Kidney (tissue), 14 donors: ENCODE results near the gene GLIS1. TPM values are rescaled to one million over a fixed set of nuclear protein-coding genes. Genes with fewer than 3 reads are reported as not detected.

Source experiments
- DNase-seq, 5 donors: peaks; one replicate each; pipeline ENCODE4 v3.0.0-alpha.2; 2013 to 2020
- FAIRE-seq: peaks from 2 replicates; lab custom pipeline; 2012; peaks lifted over from hg19 to GRCh38; lab: Jason Lieb, UNC
- H3K27ac ChIP-seq, 2 donors: one replicate each; pipeline ENCODE4 v1.7.0; 2013; ENCODE audit warnings: low read depth in 2 of 2, low read length in 2 of 2, inconsistent platforms in 1 of 2
- H3K27me3 ChIP-seq: one replicate; pipeline ENCODE4 v1.7.1; 2013; ENCODE audit warnings: low read length, inconsistent platforms; ENCODE audit not compliant: control insufficient read depth, insufficient read depth
- H3K36me3 ChIP-seq, 3 donors: one replicate each; pipeline versions ENCODE4 v1.7.0 to v1.7.1; 2013; ENCODE audit warnings: low read length in 3 of 3, control low read depth in 1 of 3, inconsistent platforms in 1 of 3; ENCODE audit not compliant: insufficient read depth in 3 of 3, control insufficient read depth in 2 of 3
- H3K4me1 ChIP-seq, 3 donors: one replicate each; pipeline versions ENCODE4 v1.7.0 to v1.7.1; 2013; ENCODE audit warnings: low read length in 3 of 3, inconsistent platforms in 1 of 3, low read depth in 1 of 3; ENCODE audit not compliant: control insufficient read depth in 2 of 3, insufficient read depth in 2 of 3
- H3K4me3 ChIP-seq, 3 donors: one replicate each; pipeline versions ENCODE4 v1.7.0 to v1.8.1; 2013; ENCODE audit warnings: low read length in 3 of 3, control low read depth in 1 of 3, inconsistent platforms in 1 of 3
- H3K9ac ChIP-seq, 3 donors: one replicate each; pipeline versions ENCODE4 v1.7.0 to v1.7.1; 2013; ENCODE audit warnings: low read length in 3 of 3, control low read depth in 1 of 3, inconsistent platforms in 1 of 3
- H3K9me3 ChIP-seq, 3 donors: one replicate each; pipeline versions ENCODE4 v1.7.0 to v1.7.1; 2013; ENCODE audit warnings: low read length in 3 of 3, control low read depth in 1 of 3, inconsistent platforms in 1 of 3; ENCODE audit not compliant: control insufficient read depth in 2 of 3, insufficient read depth in 1 of 3
- CTCF ChIP-seq: IDR thresholded peaks from 3 replicates; pipeline ENCODE4 v1.5.1; 2012; ENCODE audit warnings: mild to moderate bottlenecking, moderate library complexity, borderline replicate concordance; ENCODE audit not compliant: insufficient read depth; ENCODE audit errors: extremely low read depth
- intact Hi-C: fragments of 100-400 bp; cut with DNase I; formaldehyde crosslinking; loops from one replicate; pipeline ENCODE4 v1.11.1; 2022
- polyA plus RNA-seq: library from polyadenylated mRNA; stranded (reverse); fragments of 350-450 nt; fragmentation: Illumina TruSeq; extraction: RNeasy Lipid Tissue Mini Kit (QIAGEN cat#74804); gene quantifications from one replicate; pipeline ENCODE4 v1.2.3, GENCODE V29; 2014; ENCODE audit warnings: low read depth, low replicate concordance; ENCODE audit not compliant: insufficient read depth
- total RNA-seq: library from RNA; stranded (reverse); fragmentation: NEBNext Ultra II Directional; extraction: Animal tissue kit (Norgen Biotek cat#: 25700); gene quantifications from one replicate; pipeline ENCODE4 v1.2.1, GENCODE V29; 2021
- donor health status: control.
- donor health status: control.
- donor health status: control.
- donor health status: control.
- donor health status: control.
- donor health status: DM: yes; HTN: yes; CAD: no.
- donor health status: Normal renal cell carcinoma (clear cell type).

GLIS1 gene
- total and polyA plus RNA-seq, 2 donors from 2014 or later, result 3.3 to 3.7 TPM

- TF ChIP-seq CTCF, result no peak
- H3K4me1 ChIP-seq, result no peaks in the 10 kb centered on the region
- FAIRE-seq (no peak), DNase-seq (peak in 3 of 5 donors; percentile 8 to 30 (median 23))
- H3K9me3 ChIP-seq, result no peaks in the 10 kb centered on the region
- H3K9ac ChIP-seq, result no peak overlapping the region
- H3K4me3 ChIP-seq, result no peak overlapping the region
- H3K36me3 ChIP-seq, result no peaks in the 10 kb centered on the region
- H3K27ac ChIP-seq, result no peak overlapping the region
- intact Hi-C loops, result no loop called here
- H3K27me3 ChIP-seq, result no peaks in the 10 kb centered on the region
Observed at GRCh38 chr1:53637511-53638359, 101.2 kb downstream of the GLIS1 start.

- TF ChIP-seq CTCF, result no peak
Observed at GRCh38 chr1:53636621-53637171, 102.3 kb downstream of the GLIS1 start.

GRCh38 chr1:53634571-53634979 lies 104.4 kb downstream of the GLIS1 start:
- Histone ChIP-seq H3K27me3 (no peaks in the 10 kb centered on the region), H3K27ac (no peak overlapping the region), H3K4me1 (no peaks in the 10 kb centered on the region), H3K36me3 (no peaks in the 10 kb centered on the region), H3K4me3 (no peak overlapping the region), H3K9me3 (no peaks in the 10 kb centered on the region), H3K9ac (no peak overlapping the region)
- intact Hi-C loops, result no loop called here
- DNase-seq, result peak in 1 of 5 donors; percentile 18
- FAIRE-seq, result no peak
- TF ChIP-seq CTCF, result no peak

More at GRCh38 chr1:53636621-53637171, 102.3 kb downstream of the GLIS1 start:
- intact Hi-C loops, result no loop called here
- Histone ChIP-seq H3K9me3 (no peaks in the 10 kb centered on the region), H3K9ac (no peak overlapping the region), H3K27ac (no peak overlapping the region), H3K36me3 (no peaks in the 10 kb centered on the region), H3K4me3 (no peak overlapping the region), H3K4me1 (no peaks in the 10 kb centered on the region), H3K27me3 (no peaks in the 10 kb centered on the region)
- FAIRE-seq (no peak), DNase-seq (peak in 2 of 5 donors; percentile 28 to 62)
